ENCODE data around the gene DIABLO. TPM values are rescaled to one million over a fixed set of nuclear protein-coding genes. Genes with fewer than 3 reads are reported as not detected.
A peak's percentile ranks its signal among the peaks of the same experiment; 100 is the strongest.
"Not testable (repeated sequence)": the region's sequence is repeated elsewhere in the genome, so short reads cannot be mapped to it uniquely, and the experiment has no call there.

The DIABLO gene
- total RNA-seq, 1 experiment from 2014 or later, result 68.7 TPM

DNA sequence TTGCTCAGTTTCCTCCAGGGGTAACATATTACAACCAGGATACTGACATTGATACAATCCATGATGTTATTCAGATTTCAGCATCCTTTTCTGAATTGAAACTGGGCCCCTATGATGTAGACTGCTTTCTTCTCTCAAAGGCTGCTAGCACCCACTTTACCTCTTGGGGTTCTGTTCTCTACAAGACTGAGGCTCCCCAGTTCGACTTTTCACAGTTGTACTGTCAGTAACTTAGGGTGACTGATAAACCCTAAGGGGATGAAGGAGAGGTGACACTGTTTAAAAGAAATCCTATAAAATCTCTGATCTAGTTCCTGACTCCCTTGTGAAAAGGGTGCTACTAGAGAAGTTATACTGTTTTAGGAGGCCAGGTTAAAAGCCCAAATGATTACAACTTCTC, 39.6 kb upstream of the DIABLO start:
- CTCF ChIA-PET, result interaction anchor here (0.7 kb wide), 1 partner anchor 1337 kb away, joined by 3 read pairs; no protein-coding TSS in a partner anchor
- intact Hi-C loops (cut with micrococcal nuclease; ENCODE audit: unreplicated experiment), result no loop called here
- no TSS peak for BruUV-seq (replicated peaks)
- TF ChIP-seq, protein P1, sequence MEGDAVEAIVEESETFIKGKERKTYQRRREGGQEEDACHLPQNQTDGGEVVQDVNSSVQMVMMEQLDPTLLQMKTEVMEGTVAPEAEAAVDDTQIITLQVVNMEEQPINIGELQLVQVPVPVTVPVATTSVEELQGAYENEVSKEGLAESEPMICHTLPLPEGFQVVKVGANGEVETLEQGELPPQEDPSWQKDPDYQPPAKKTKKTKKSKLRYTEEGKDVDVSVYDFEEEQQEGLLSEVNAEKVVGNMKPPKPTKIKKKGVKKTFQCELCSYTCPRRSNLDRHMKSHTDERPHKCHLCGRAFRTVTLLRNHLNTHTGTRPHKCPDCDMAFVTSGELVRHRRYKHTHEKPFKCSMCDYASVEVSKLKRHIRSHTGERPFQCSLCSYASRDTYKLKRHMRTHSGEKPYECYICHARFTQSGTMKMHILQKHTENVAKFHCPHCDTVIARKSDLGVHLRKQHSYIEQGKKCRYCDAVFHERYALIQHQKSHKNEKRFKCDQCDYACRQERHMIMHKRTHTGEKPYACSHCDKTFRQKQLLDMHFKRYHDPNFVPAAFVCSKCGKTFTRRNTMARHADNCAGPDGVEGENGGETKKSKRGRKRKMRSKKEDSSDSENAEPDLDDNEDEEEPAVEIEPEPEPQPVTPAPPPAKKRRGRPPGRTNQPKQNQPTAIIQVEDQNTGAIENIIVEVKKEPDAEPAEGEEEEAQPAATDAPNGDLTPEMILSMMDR (IDR thresholded peaks at IDR 0.05; ENCODE audit: unreplicated experiment), result no peak
- peak overlapping the region; percentile 98 for H3K4me3 Mint-ChIP-seq (ENCODE audit: low read depth, unreplicated experiment)
- peak overlapping the region; percentile 100 for H3K27ac Mint-ChIP-seq (ENCODE audit: unreplicated experiment)
- no peaks in the 10 kb centered on the region for H3K9me3 Mint-ChIP-seq (ENCODE audit: low read depth, unreplicated experiment)
- H3K27me3 Mint-ChIP-seq (ENCODE audit: unreplicated experiment), result no peaks in the 10 kb centered on the region
- no peak for DNase-seq
- peaks cover 8% of the 10 kb centered on the region for H3K4me1 Mint-ChIP-seq (ENCODE audit: low read depth, unreplicated experiment)
- peaks cover 42% of the 10 kb centered on the region for H3K36me3 Mint-ChIP-seq (ENCODE audit: insufficient read depth, unreplicated experiment)

DNA sequence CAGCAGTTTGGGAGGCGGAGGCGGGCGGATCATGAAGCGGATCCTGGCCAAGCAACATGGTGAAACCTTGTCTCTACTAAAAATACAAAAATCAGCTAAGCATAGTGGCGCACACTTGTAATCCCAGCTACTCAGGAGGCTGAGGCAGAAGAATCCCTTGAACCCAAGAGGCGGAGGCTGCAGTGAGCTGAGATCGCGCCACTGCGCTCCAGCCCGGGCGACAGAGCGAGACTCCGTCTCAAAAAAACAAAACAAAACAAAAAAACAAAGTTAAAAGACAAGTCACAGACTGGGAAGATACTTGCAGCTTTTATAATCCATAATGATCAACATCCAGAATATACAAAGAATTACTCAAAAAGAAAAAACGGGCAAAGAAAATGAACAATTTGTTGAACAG, 34.9 kb upstream of the DIABLO start:
- H3K4me3 Mint-ChIP-seq (ENCODE audit: low read depth, unreplicated experiment); DNase-seq; intact Hi-C loops (cut with micrococcal nuclease; ENCODE audit: unreplicated experiment); H3K4me1 Mint-ChIP-seq (ENCODE audit: low read depth, unreplicated experiment); H3K9me3 Mint-ChIP-seq (ENCODE audit: low read depth, unreplicated experiment); BruUV-seq (replicated peaks); H3K27ac Mint-ChIP-seq (ENCODE audit: unreplicated experiment); CTCF ChIA-PET; H3K27me3 Mint-ChIP-seq (ENCODE audit: unreplicated experiment): not testable (repeated sequence)
- H3K36me3 Mint-ChIP-seq (ENCODE audit: insufficient read depth, unreplicated experiment), result peaks cover 35% of the 10 kb centered on the region

DNA sequence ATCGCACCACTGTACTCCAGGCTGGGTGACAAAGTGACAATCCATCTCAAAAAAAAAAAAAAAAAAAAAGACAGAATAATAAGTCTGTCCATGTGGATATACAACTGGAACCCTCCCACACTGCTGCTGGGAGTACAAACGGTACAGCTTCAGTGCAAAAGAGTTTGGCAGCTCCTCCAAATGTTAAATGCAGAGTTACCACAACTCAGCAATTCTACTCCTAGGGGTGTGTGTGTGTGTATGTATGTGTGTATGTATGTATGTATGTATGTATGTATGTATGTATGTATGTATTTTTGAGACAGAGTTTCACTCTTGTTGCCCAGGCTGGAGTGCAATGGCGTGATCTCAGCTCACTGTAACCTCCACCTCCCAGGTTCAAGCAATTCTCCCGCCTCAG, 33.1 kb upstream of the DIABLO start:
- intact Hi-C loops (cut with micrococcal nuclease; ENCODE audit: unreplicated experiment); H3K4me3 Mint-ChIP-seq (ENCODE audit: low read depth, unreplicated experiment); BruUV-seq (replicated peaks); H3K27ac Mint-ChIP-seq (ENCODE audit: unreplicated experiment); H3K4me1 Mint-ChIP-seq (ENCODE audit: low read depth, unreplicated experiment); H3K27me3 Mint-ChIP-seq (ENCODE audit: unreplicated experiment); DNase-seq; CTCF ChIA-PET; H3K9me3 Mint-ChIP-seq (ENCODE audit: low read depth, unreplicated experiment): not testable (repeated sequence)
- peaks cover 32% of the 10 kb centered on the region for H3K36me3 Mint-ChIP-seq (ENCODE audit: insufficient read depth, unreplicated experiment)

DNA sequence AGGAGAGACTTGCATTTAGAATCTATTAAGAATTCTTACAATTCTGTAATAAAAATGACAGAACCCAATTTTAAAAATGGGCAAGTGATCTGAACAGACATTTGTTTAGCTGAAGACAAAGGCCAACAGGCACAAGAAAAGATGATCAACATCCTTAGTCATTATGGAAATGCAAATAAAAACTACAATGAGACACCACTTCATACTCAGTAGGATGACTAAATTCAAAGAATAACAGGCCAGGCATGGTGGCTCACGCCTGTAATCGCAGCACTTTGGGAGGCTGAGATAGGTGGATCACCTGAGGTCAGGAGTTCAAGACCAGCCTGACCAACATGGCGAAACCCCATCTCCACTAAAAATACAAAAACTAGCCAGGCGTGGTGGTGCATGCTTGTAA, 32.6 kb upstream of the DIABLO start:
- H3K4me3 Mint-ChIP-seq (ENCODE audit: low read depth, unreplicated experiment); H3K9me3 Mint-ChIP-seq (ENCODE audit: low read depth, unreplicated experiment); H3K4me1 Mint-ChIP-seq (ENCODE audit: low read depth, unreplicated experiment); DNase-seq; H3K27ac Mint-ChIP-seq (ENCODE audit: unreplicated experiment); intact Hi-C loops (cut with micrococcal nuclease; ENCODE audit: unreplicated experiment); BruUV-seq (replicated peaks); CTCF ChIA-PET; H3K27me3 Mint-ChIP-seq (ENCODE audit: unreplicated experiment): not testable (repeated sequence)
- H3K36me3 Mint-ChIP-seq (ENCODE audit: insufficient read depth, unreplicated experiment), result peaks cover 29% of the 10 kb centered on the region

DNA sequence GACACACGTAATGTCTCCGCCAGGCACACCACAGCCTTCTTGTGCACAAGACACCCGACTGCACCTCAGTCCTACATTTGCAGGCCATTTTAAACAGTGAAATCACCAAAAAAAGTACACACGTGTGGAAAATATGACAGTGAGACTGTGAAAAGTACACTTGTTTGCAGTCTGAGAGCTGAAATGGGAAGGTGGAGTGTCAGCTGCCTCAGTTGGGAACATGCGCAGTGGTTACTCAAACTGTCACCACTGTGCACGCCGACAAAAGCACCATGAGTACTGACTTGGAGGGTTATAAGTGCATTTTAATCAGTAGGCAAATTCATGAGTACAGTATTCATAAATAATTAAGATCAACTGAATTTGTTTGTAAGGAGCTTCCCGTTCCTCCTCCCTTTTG, 24.7 kb upstream of the DIABLO start:
- Mint-ChIP-seq H3K36me3 (ENCODE audit: insufficient read depth, unreplicated experiment) (peaks cover 5% of the 10 kb centered on the region), H3K27ac (ENCODE audit: unreplicated experiment) (no peak overlapping the region)
- CTCF ChIA-PET, result no interaction called here

DNA sequence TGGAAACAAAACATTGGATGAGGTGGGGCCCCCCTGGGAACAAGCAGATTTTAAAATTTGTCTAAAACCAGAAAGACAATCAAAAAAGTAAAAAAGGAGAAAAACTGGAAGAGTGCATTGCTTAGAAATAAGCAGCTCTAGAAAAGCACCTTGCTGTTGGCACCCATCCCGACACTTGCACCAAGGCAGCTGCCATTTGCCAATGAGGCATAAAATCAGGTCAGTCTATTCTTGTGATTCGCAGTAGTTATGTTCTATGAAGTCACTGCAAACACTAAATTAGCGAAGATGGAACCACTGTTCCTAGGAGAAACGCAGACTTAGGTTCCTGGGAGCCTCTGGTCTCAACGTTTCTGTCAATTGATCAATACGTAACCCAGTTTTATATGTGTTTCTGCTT, 24.2 kb upstream of the DIABLO start:
- intact Hi-C loops (cut with micrococcal nuclease; ENCODE audit: unreplicated experiment), result no loop called here
- Mint-ChIP-seq H3K4me1 (ENCODE audit: low read depth, unreplicated experiment) (no peaks in the 10 kb centered on the region), H3K9me3 (ENCODE audit: low read depth, unreplicated experiment) (no peaks in the 10 kb centered on the region), H3K36me3 (ENCODE audit: insufficient read depth, unreplicated experiment) (peaks cover 5% of the 10 kb centered on the region), H3K27me3 (ENCODE audit: unreplicated experiment) (no peaks in the 10 kb centered on the region), H3K4me3 (ENCODE audit: low read depth, unreplicated experiment) (no peak overlapping the region), H3K27ac (ENCODE audit: unreplicated experiment) (no peak overlapping the region)
- no TSS peak for BruUV-seq (replicated peaks)
- no peak for DNase-seq
- TF ChIP-seq, protein P1 (IDR thresholded peaks at IDR 0.05; ENCODE audit: unreplicated experiment), result no peak
- CTCF ChIA-PET, result no interaction called here

More for the DNA sequence above, 24.7 kb upstream of the DIABLO start:
- TF ChIP-seq, protein P1 (IDR thresholded peaks at IDR 0.05; ENCODE audit: unreplicated experiment), result no peak
- Mint-ChIP-seq H3K27me3 (ENCODE audit: unreplicated experiment) (no peaks in the 10 kb centered on the region), H3K4me1 (ENCODE audit: low read depth, unreplicated experiment) (no peaks in the 10 kb centered on the region), H3K9me3 (ENCODE audit: low read depth, unreplicated experiment) (no peaks in the 10 kb centered on the region), H3K4me3 (ENCODE audit: low read depth, unreplicated experiment) (no peak overlapping the region)
- no TSS peak for BruUV-seq (replicated peaks)
- DNase-seq, result no peak
- intact Hi-C loops (cut with micrococcal nuclease; ENCODE audit: unreplicated experiment), result no loop called here
